Pancreas (tissue), 10 donors: ENCODE measurements around the gene SRPK2. TPM values are rescaled to one million over a fixed set of nuclear protein-coding genes. Genes with fewer than 3 reads are reported as not detected.

Experiments used
- ATAC-seq, 4 donors: fragments of 200-7000 bp; cut with Tn5 transposase; one replicate each; pipeline versions ENCODE4 v1.8.0 to v1.9.1; 2020; ENCODE audit warnings: mild to moderate bottlenecking in 4 of 4, moderate library complexity in 4 of 4
- DNase-seq, 6 donors: peaks; one replicate each; pipeline ENCODE4 v3.0.0-alpha.2; 2020
- FAIRE-seq: peaks from 2 replicates; lab custom pipeline; 2012; peaks lifted over from hg19 to GRCh38; lab: Jason Lieb, UNC
- H3K27ac ChIP-seq, 4 donors: fragments of 200-600 bp; sonication (generic); 1 replicate in 3 of 4; 2 replicates in 1 of 4; pipeline versions ENCODE4 v1.5.0 to v1.8.0; 2020
- H3K27me3 ChIP-seq, 4 donors: fragments of 200-600 bp; one replicate each; pipeline ENCODE4 v1.8.0; 2021
- H3K36me3 ChIP-seq, 3 donors: fragments of 200-600 bp; sonication (generic) in 1 of 3; one replicate each; pipeline versions ENCODE4 v1.5.0 to v1.8.0; 2020 to 2021
- H3K4me1 ChIP-seq, 3 donors: fragments of 200-600 bp; one replicate each; pipeline ENCODE4 v1.8.0; 2021
- H3K4me3 ChIP-seq, 4 donors: fragments of 200-600 bp; sonication (generic) in 2 of 4; one replicate each; pipeline versions ENCODE4 v1.5.0 to v1.8.0; 2020 to 2021
- H3K9me3 ChIP-seq, 4 donors: fragments of 200-600 bp; one replicate each; pipeline ENCODE4 v1.8.0; 2021
- WGBS, 2 donors: extraction: QIAGEN DNeasy Blood & Tissue Kit; methylation state at CpG; one replicate each; pipeline ENCODE4 v1.1.7; 2013; 5-methylcytosine and 5-hydroxymethylcytosine counted together
- intact Hi-C, 3 donors: fragments of 100-400 bp; cut with DNase I; formaldehyde crosslinking; loops; one replicate each; pipeline versions ENCODE4 v1.11.1 to v1.14.2; 2022
- polyA plus RNA-seq, 2 donors: library from polyadenylated mRNA; stranded (reverse); fragments of 200-250 nt; gene quantifications; one replicate each; pipeline ENCODE4 v1.2.3, GENCODE V29; 2013
- total RNA-seq, 6 donors: library from RNA; stranded (reverse); fragmentation: NEBNext Ultra II Directional in 4 of 6; extraction: Animal tissue kit (Norgen Biotek cat#: 25700) in 4 of 6; gene quantifications; one replicate each; pipeline versions ENCODE4 v1.2.1 to v1.2.4, GENCODE V29; 2021 to 2023
- TF ChIP-seq, protein P1 (sequence below), 4 donors: fragments of 200-600 bp; sonication (generic) in 3 of 4; IDR thresholded peaks; one replicate each; pipeline versions ENCODE4 v1.5.0 to v1.8.0; 2021; ENCODE audit warnings: antibody characterized with exemption in 4 of 4
- donor health status: healthy with polysubstance abuse.
- donor health status: DM: no; HTN: no; CAD: no; lungs with moderate emphysema.
- donor health status: DM: no; HTN: no; CAD: no.
- donor health status: control.
- donor health status: control.
- donor health status: Bipolar disorder and iron deficiency.
- donor health status: DM: yes; HTN: yes; CAD: no.
- donor health status: DM: no; HTN: no; CAD: no.
- donor health status: DM: no; HTN: no; CAD: no.
- donor health status: DM: yes; HTN: yes; CAD: no.

SRPK2 gene
- total and polyA plus RNA-seq, 8 donors, result 6.5 to 27.4 (median 16.4) TPM

DNA sequence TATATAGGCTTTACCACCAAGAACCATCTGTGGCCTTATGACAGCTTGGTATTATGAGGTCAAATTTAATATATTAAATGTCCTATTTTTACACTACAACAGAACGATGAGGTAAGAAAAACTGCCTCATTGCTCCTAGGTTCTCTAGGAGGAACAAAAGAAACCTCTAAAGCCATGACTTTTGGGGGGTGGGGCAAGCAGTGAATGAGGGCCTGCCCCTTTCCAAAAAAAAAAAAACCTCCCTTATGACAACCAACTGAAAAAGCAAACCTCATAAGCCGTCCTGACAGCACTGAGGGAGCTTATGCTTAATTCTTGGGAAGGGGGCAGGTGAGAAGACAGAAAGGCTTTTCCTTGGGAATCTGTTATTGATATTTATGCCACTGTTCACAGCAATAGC is 258.1 kb downstream of the SRPK2 start:
- peaks cover 0 to 6% (median 0%) of the 10 kb centered on the region in 3 donors for H3K36me3 ChIP-seq
- FAIRE-seq, result no peak
- H3K27ac ChIP-seq, result no peak overlapping the region
- no peak overlapping the region for H3K4me3 ChIP-seq
- TF ChIP-seq, protein P1, sequence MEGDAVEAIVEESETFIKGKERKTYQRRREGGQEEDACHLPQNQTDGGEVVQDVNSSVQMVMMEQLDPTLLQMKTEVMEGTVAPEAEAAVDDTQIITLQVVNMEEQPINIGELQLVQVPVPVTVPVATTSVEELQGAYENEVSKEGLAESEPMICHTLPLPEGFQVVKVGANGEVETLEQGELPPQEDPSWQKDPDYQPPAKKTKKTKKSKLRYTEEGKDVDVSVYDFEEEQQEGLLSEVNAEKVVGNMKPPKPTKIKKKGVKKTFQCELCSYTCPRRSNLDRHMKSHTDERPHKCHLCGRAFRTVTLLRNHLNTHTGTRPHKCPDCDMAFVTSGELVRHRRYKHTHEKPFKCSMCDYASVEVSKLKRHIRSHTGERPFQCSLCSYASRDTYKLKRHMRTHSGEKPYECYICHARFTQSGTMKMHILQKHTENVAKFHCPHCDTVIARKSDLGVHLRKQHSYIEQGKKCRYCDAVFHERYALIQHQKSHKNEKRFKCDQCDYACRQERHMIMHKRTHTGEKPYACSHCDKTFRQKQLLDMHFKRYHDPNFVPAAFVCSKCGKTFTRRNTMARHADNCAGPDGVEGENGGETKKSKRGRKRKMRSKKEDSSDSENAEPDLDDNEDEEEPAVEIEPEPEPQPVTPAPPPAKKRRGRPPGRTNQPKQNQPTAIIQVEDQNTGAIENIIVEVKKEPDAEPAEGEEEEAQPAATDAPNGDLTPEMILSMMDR (IDR thresholded peaks at IDR 0.05), result no peak
- whole genome bisulfite sequencing, 2 donors, result 87 to 94% methylated on average over 2 of the region's 2 CpGs
- no peaks in the 10 kb centered on the region for H3K9me3 ChIP-seq
- intact Hi-C loops, result no loop called here
- no peaks in the 10 kb centered on the region for H3K4me1 ChIP-seq
- DNase-seq, result no peak
- ATAC-seq, result no peak
- no peaks in the 10 kb centered on the region for H3K27me3 ChIP-seq

DNA sequence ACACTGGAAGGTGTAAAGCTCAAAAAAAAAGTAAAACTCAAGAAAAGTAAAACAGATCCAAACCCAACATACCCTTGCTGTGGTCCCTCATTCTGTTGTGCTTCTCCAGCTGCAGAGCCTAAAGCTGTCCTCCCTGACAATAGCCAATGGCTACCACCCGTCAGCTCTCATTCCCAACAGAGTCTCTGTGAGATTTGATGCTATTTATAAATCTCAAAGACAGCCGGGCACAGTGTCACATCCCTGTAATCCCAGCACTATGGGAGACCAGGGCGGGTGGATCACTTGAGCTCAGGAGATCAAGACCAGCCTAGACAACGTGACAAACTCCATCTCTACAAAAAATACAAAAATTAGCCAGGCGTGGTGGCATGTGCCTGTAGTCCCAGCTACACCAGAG is 258.7 kb downstream of the SRPK2 start:
- H3K4me3 ChIP-seq, result no peak overlapping the region
- no peaks in the 10 kb centered on the region for H3K4me1 ChIP-seq
- TF ChIP-seq, protein P1 (IDR thresholded peaks at IDR 0.05), result no peak
- FAIRE-seq (no peak), DNase-seq (no peak), ATAC-seq (no peak)
- peaks cover 0 to 12% (median 0%) of the 10 kb centered on the region in 3 donors for H3K36me3 ChIP-seq
- no peak overlapping the region for H3K27ac ChIP-seq
- WGBS, 2 donors, result 87 to 88% methylated on average over 5 of the region's 5 CpGs
- intact Hi-C loops, result no loop called here
- no peaks in the 10 kb centered on the region for H3K27me3 ChIP-seq
- H3K9me3 ChIP-seq, result no peaks in the 10 kb centered on the region

DNA sequence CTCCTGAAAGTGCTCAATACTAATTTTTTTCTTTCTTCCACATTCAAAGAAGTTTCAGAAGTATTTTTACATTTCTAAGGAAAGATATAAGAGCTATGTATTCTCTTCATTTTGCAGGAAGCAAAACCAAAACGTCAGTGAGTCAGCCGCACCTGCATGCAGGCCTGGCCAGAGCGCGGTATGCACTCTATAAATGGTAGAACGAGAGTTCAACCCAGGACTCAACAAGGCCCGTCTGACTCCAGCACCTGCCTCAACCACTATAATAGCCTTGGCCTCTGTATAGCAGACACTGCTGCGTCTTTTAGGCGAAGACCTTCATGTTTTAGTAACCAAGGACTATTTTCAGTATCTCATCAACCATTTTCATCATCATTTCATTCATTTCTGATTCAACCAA is 261.5 kb downstream of the SRPK2 start:
- Histone ChIP-seq H3K4me3 (no peak overlapping the region), H3K27ac (no peak overlapping the region), H3K36me3 (peaks cover 0 to 13% (median 0%) of the 10 kb centered on the region in 3 donors), H3K27me3 (no peaks in the 10 kb centered on the region), H3K4me1 (no peaks in the 10 kb centered on the region), H3K9me3 (no peaks in the 10 kb centered on the region)
- ATAC-seq (no peak), DNase-seq (no peak), FAIRE-seq (no peak)
- TF ChIP-seq, protein P1 (IDR thresholded peaks at IDR 0.05), result no peak
- WGBS, 2 donors, result 81 to 90% methylated on average over 8 of the region's 8 CpGs
- intact Hi-C loops, result no loop called here

DNA sequence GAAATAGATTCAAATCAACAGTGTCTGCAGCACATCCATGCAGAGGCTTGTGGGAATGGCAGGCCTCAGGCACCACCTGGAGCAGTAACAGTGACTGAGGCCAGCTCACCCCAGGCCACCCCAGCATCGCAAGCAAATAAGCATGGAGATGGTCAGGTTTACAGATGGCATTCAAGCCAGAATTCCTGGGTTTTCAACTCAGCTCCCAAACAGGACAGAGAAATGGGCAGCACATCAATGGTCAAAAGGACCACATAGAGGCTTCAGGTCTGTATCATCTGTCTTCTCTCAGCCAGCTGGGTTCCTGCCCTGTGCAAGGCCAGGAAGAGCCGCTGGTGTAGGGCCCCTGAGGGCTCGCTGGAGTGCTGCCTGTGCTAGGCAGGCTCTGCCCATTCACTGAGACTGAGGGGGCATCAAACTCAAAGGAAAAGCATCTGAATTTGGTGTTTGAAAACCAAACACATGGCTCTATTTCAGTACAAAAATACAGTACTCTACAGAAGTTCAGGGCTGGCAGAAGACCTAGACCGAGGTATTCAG is 262.2 kb downstream of the SRPK2 start:
- Histone ChIP-seq H3K4me1 (no peaks in the 10 kb centered on the region), H3K36me3 (peaks cover 0 to 13% (median 0%) of the 10 kb centered on the region in 3 donors), H3K4me3 (no peak overlapping the region), H3K9me3 (no peaks in the 10 kb centered on the region), H3K27me3 (no peaks in the 10 kb centered on the region), H3K27ac (no peak overlapping the region)
- ATAC-seq (no peak), DNase-seq (no peak), FAIRE-seq (no peak)
- intact Hi-C loops, result no loop called here
- TF ChIP-seq, protein P1 (IDR thresholded peaks at IDR 0.05), result no peak
- WGBS, 2 donors, result 92 to 95% methylated on average over 4 of the region's 4 CpGs

DNA sequence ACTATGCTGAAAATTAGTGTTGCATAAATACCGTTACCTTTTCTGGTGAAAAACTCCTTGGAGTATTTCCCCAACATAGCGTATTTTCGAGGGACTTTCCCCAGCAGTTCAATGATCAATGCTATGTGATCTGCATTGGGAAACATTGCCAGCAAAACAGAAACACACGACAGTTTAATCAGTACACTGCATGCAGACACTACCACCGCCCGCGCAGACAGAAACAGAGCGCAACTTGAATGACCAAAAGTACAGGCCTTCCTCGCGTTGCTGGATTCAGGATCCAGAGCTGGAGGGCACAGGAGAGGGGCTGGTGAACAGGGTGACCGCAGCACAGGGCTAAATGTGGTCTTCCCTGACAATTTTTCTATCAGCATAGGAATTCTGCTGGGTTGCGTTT is 263.0 kb downstream of the SRPK2 start:
- DNase-seq (no peak), ATAC-seq (no peak), FAIRE-seq (no peak)
- H3K27ac ChIP-seq, result no peak overlapping the region
- H3K4me3 ChIP-seq, result no peak overlapping the region
- TF ChIP-seq, protein P1 (IDR thresholded peaks at IDR 0.05), result no peak
- H3K4me1 ChIP-seq, result no peaks in the 10 kb centered on the region
- peaks cover 0 to 13% (median 0%) of the 10 kb centered on the region in 3 donors for H3K36me3 ChIP-seq
- no peaks in the 10 kb centered on the region for H3K27me3 ChIP-seq
- intact Hi-C loops, result no loop called here
- 92 to 94% methylated on average over 12 of the region's 12 CpGs for WGBS, 2 donors
- H3K9me3 ChIP-seq, result no peaks in the 10 kb centered on the region
